ELR (cell line): Measurements from ENCODE around the gene KCNQ2.
"Not testable (repeated sequence)": the region's sequence is repeated elsewhere in the genome, so short reads cannot be mapped to it uniquely, and the experiment has no call there.

ENCODE experiments used
- DNase-seq: peaks from one replicate; pipeline ENCODE4 v3.0.0-alpha.2; 2015; ENCODE audit warnings: low read depth

Gene KCNQ2

GRCh38 chr20:63471981-63472831 lies at the start of gene KCNQ2:
Gene KCNQ2, minus strand, starts transcription at chr20:63472655. Its CDS starts 192 bp downstream, at chr20:63472463.
- DNase-seq, result no peak

GRCh38 chr20:63521602-63522001 lies 49.1 kb upstream of the KCNQ2 start:
- DNase-seq, result peak; percentile 32

GRCh38 chr20:63520934-63521601 lies 48.6 kb upstream of the KCNQ2 start:
- DNase-seq, result peak; percentile 80

- peak; percentile 88 for DNase-seq
Observed at GRCh38 chr20:63520504-63520933, 48.1 kb upstream of the KCNQ2 start, which contains the start of gene PPDPF. Gene PPDPF, plus strand, starts transcription at chr20:63520765. Its CDS starts 544 bp downstream, at chr20:63521309.

GRCh38 chr20:63519668-63520503 lies 47.4 kb upstream of the KCNQ2 start:
- peak; percentile 70 for DNase-seq

GRCh38 chr20:63518946-63519667 lies 46.7 kb upstream of the KCNQ2 start:
- no peak for DNase-seq

- DNase-seq, result no peak
Observed at GRCh38 chr20:63518351-63518861, 46.0 kb upstream of the KCNQ2 start.

- no peak for DNase-seq
Observed at GRCh38 chr20:63517376-63518309, 45.2 kb upstream of the KCNQ2 start.

- not testable (repeated sequence) for DNase-seq
Observed at GRCh38 chr20:63514520-63514919, 42.1 kb upstream of the KCNQ2 start.

- no peak for DNase-seq
Observed at GRCh38 chr20:63513207-63513606, 40.8 kb upstream of the KCNQ2 start.

- no peak for DNase-seq
Observed at GRCh38 chr20:63509088-63509564, 36.7 kb upstream of the KCNQ2 start.

GRCh38 chr20:63508072-63508768 lies 35.8 kb upstream of the KCNQ2 start:
- DNase-seq, result no peak

- DNase-seq, result no peak
Observed at GRCh38 chr20:63507083-63507743, 34.8 kb upstream of the KCNQ2 start.

- no peak for DNase-seq
Observed at GRCh38 chr20:63505723-63506122, 33.3 kb upstream of the KCNQ2 start.

- DNase-seq, result no peak
Observed at GRCh38 chr20:63505281-63505680, 32.8 kb upstream of the KCNQ2 start.

GRCh38 chr20:63504642-63505041 lies 32.2 kb upstream of the KCNQ2 start:
- DNase-seq, result no peak

GRCh38 chr20:63503524-63503923 lies 31.1 kb upstream of the KCNQ2 start:
- DNase-seq, result no peak

GRCh38 chr20:63502671-63503172 lies 30.3 kb upstream of the KCNQ2 start:
- no peak for DNase-seq
